Measurements from ENCODE around the gene FBLL1. TPM values are rescaled to one million over a fixed set of nuclear protein-coding genes. Genes with fewer than 3 reads are reported as not detected.
"Not testable (repeated sequence)": the region's sequence is repeated elsewhere in the genome, so short reads cannot be mapped to it uniquely, and the experiment has no call there.

FBLL1 gene
- total RNA-seq, 1 donor from 2014 or later = not detected

DNA sequence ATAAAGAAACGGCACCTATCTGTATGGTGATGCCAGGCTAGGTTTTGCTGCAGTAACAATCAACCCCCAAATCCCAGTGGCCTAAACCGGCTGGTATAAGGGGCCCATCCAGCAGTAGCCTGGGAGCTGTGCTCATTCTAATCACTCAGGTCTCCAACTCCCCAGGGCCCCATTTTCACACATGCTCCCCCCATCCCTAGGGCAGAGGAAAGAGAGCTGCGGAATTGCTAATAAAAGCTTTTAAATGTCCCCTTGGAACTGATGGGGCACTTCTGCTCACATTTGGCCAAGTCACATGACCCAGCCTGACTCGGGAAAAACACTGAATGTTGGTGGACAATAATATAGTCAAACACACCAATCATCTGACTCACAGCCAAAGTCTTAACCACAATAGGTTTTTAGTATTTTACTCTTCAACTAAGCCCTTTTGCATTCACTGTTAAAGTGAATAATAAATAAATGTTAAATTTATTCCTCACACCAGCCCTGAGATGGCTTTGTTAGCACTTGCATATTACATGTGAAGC is 1.6 kb downstream of the FBLL1 start:
- no peak overlapping the region for H3K4me3 Mint-ChIP-seq
- peaks cover 6% of the 10 kb centered on the region for H3K4me1 Mint-ChIP-seq
- no peak overlapping the region for H3K27ac Mint-ChIP-seq
- peaks cover 9% of the 10 kb centered on the region for H3K36me3 Mint-ChIP-seq (ENCODE audit: low read depth)
- no peak for DNase-seq
- H3K9me3 Mint-ChIP-seq = peaks cover 9% of the 10 kb centered on the region
- peaks cover 26% of the 10 kb centered on the region for H3K27me3 Mint-ChIP-seq
- intact Hi-C loops (cut with micrococcal nuclease) = no loop called here

DNA sequence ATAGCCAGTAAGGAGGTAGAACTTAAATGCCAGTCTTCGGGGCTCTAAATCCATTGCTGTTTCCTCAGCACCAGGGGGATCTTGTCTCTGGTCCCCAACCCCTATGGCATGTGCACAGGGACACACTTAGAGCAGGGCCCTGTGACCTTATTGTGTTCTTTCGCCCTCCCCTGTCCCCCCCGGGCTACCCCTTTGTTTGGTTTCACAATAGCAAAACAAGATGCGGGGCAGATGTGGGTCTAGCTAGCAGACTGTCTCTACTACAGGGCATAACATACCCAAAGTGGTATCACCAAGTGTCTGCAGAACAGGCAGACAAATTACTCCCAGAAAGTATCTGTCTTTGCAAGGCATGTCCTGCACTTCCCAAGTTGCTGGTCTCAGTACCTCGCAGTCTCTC is 2.1 kb downstream of the FBLL1 start:
- Mint-ChIP-seq H3K9me3 (peaks cover 9% of the 10 kb centered on the region), H3K4me3 (no peak overlapping the region), H3K36me3 (ENCODE audit: low read depth) (peaks cover 9% of the 10 kb centered on the region), H3K27me3 (peaks cover 26% of the 10 kb centered on the region), H3K27ac (no peak overlapping the region), H3K4me1 (peaks cover 6% of the 10 kb centered on the region)
- no peak for DNase-seq
- intact Hi-C loops (cut with micrococcal nuclease) = no loop called here

DNA sequence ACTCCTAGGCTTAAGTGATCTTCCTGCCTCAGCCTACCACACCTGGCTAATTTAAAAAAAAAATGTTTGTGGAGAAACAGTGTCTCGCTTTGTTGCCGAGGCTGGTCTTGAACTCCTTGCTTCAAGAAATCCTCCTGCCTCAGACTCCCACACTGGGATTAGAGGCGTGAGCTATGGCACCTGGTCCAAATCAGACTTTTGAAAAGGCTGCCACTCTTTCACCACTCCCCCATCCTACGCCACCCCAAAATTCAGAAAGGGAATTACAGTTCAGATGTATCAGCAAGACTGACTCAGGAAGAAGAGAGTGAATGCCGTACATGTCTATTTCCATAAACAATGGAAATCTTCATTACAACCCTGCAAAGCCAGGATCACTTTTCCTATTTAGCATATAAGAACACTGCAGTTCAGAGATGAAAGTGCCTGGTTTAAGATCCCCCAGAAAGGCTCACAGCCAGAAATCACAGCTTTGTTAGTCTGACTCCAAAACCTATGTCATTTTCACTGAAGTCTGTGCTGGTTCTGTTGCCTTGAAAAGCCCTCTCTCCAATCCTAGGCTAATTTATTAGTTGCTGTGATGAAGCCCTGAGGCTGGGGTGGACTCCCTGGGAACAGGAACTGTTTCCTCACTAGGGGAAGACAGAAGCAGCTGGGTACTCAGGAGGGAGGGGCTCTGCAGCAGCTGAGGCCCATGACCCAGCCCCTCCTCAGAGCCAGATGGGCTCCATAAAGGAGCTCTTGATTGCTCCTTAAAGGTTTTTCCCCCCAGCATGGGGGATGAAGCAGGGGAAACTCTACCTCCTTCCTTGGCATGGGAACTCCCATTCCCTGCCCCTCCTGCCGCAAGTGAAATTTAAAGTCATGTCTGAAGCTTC is 3.1 kb downstream of the FBLL1 start:
- Mint-ChIP-seq H3K9me3 (peaks cover 9% of the 10 kb centered on the region), H3K36me3 (ENCODE audit: low read depth) (peaks cover 9% of the 10 kb centered on the region), H3K27ac (no peak overlapping the region), H3K4me3 (no peak overlapping the region), H3K27me3 (peaks cover 26% of the 10 kb centered on the region), H3K4me1 (peaks cover 6% of the 10 kb centered on the region)
- DNase-seq = no peak
- intact Hi-C loops (cut with micrococcal nuclease) = no loop called here

DNA sequence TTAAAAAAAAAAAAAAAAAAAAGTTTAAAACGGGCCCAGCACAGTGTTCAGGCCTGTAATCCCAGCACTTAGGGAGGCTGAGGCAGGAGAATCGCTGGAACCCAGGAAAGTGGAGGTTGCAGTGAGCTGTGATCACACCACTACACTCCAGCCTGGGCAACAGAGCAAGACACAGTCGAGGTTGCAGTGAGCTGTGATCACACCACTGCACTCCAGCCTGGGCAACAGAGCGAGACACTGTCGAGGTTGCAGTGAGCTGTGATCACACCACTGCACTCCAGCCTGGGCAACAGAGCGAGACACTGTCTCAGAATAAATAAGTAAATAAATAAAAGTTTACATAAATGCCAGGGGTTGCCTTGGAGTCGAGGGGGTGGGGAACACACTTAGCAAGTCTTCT is 5.2 kb downstream of the FBLL1 start:
- H3K27ac Mint-ChIP-seq; intact Hi-C loops (cut with micrococcal nuclease); H3K4me3 Mint-ChIP-seq; H3K9me3 Mint-ChIP-seq; H3K36me3 Mint-ChIP-seq (ENCODE audit: low read depth); H3K4me1 Mint-ChIP-seq; DNase-seq: not testable (repeated sequence)
- peaks cover 17% of the 10 kb centered on the region for H3K27me3 Mint-ChIP-seq

DNA sequence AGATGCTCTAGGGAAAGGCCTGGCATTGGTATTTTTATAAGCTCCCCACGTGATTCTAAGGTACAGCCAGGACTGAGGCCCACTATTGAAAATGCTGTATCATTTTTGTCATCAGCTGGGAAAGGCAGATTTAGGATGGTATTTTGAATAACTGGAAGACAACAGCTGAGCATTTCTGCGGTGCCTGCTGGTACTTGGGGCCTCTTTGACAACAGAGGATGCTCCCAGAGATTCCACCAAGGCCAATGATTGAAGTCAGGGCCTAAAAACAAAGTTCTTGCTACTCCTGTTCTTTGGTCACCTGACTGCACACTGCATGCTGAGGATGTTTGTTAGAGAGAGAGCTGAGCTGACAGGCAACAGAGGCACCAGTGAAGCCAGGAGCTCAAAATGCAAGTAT is 8.1 kb downstream of the FBLL1 start:
- Mint-ChIP-seq H3K9me3 (no peaks in the 10 kb centered on the region), H3K36me3 (ENCODE audit: low read depth) (no peaks in the 10 kb centered on the region), H3K27ac (no peak overlapping the region), H3K4me3 (no peak overlapping the region), H3K4me1 (no peaks in the 10 kb centered on the region), H3K27me3 (peaks cover 6% of the 10 kb centered on the region)
- intact Hi-C loops (cut with micrococcal nuclease) = no loop called here
- no peak for DNase-seq

DNA sequence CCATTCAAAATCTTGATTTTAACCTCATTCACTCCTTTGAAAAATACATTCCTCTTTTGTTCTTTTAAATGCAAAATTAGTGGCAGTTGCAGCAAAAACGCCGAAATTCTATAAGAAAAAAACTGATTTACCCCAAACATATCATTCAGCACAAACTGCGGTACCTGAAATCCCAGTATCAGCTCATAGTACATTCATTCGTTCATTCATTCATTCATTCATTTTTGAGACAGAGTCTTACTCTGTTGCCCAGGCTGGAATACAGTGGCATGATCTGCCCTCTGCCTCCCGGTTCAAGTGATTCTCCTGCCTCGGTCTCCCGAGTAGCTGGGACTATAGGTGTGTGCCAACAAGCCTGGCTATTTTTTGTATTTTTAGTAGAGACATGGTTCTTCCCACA is 20.4 kb downstream of the FBLL1 start:
- intact Hi-C loops (cut with micrococcal nuclease) = no loop called here
- no peak for DNase-seq

DNA sequence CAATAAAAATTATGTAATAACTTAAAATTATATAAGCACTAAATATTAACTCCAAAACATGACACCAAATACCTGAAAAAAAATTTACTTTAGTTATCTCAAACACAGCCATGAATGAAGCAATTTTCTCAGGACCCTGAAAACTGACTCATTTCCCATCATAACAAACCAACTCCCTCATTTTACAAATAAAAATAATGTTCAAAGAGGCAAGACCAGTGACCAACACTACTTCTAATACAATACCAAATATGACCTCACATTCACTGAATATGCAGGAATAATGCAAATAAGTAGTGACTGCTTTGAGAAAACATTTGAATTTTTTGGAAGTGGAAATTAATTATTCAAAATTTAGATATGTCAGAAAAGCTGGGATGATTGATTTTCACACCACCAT is 21.6 kb downstream of the FBLL1 start:
- Mint-ChIP-seq H3K36me3 (ENCODE audit: low read depth) (peaks cover 61% of the 10 kb centered on the region), H3K4me1 (no peaks in the 10 kb centered on the region), H3K9me3 (peaks cover 3% of the 10 kb centered on the region), H3K4me3 (no peak overlapping the region), H3K27ac (no peak overlapping the region), H3K27me3 (no peaks in the 10 kb centered on the region)
- DNase-seq = no peak
- intact Hi-C loops (cut with micrococcal nuclease) = no loop called here

More for the DNA sequence above, 20.4 kb downstream of the FBLL1 start:
- H3K27me3 Mint-ChIP-seq = no peaks in the 10 kb centered on the region
- H3K36me3 Mint-ChIP-seq (ENCODE audit: low read depth) = peaks cover 52% of the 10 kb centered on the region
- no peaks in the 10 kb centered on the region for H3K4me1 Mint-ChIP-seq
- no peak overlapping the region for H3K27ac Mint-ChIP-seq
- peaks cover 3% of the 10 kb centered on the region for H3K9me3 Mint-ChIP-seq
- H3K4me3 Mint-ChIP-seq = no peak overlapping the region

DNA sequence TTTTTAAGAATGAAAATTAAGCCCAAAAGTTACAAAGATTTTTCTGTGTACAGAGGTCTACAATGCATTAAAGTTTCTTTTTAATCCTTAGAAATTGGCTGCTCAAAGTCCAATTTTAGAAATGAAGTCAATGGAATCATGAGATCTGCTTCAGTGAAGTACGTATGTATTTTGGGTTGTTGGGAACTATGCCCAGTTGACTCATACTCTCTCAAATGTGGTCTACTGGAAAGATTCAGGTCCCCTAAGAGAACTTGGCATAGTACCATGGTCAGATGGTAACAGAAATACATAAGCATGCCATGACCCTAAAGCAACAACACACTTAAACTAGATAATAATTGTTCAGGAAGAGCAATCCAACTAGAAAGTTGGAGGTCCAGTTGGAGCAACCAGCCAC is 23.0 kb downstream of the FBLL1 start:
- peaks cover 3% of the 10 kb centered on the region for H3K9me3 Mint-ChIP-seq
- H3K27me3 Mint-ChIP-seq = no peaks in the 10 kb centered on the region
- no peak overlapping the region for H3K4me3 Mint-ChIP-seq
- DNase-seq = no peak
- no peak overlapping the region for H3K27ac Mint-ChIP-seq
- peaks cover 65% of the 10 kb centered on the region for H3K36me3 Mint-ChIP-seq (ENCODE audit: low read depth)
- no peaks in the 10 kb centered on the region for H3K4me1 Mint-ChIP-seq
- intact Hi-C loops (cut with micrococcal nuclease) = no loop called here

DNA sequence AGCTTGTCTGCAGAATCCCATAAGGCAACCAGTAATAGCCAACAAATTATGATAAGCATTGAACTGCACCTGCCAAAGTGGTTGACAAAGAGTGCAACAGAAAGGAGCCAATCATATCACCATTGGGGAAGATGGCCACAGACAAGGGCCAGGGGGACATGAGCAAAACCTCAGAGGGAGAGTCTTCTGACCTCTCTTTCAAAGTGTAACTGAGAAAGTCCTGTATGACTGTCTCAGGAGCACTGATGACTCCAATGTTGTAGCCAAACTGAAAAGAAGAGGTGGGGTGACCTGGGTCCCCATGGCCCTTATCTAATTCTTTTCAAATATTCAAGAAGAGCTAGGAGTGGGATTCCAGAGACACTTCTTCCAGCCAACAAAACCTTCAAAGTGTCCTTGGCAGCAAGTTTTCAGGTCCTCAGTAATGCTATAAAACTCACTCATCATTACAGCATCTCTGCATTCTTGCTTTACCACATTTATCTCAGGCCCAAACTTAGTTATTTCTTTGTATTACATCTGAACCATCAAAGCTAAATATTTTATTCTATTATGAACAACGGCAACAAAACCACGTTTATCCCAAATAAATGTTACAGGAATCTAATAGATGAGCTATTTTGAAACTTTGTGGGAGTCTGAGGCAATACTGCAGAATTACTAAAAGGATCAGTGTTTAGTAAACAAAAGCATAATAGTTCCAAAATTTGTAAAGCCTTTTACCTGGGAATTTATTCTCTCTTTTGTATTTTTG is 24.4 kb downstream of the FBLL1 start:
- H3K4me3 Mint-ChIP-seq = no peak overlapping the region
- intact Hi-C loops (cut with micrococcal nuclease) = no loop called here
- no peak for DNase-seq
- no peak overlapping the region for H3K27ac Mint-ChIP-seq
- H3K4me1 Mint-ChIP-seq = no peaks in the 10 kb centered on the region
- H3K9me3 Mint-ChIP-seq = no peaks in the 10 kb centered on the region
- no peaks in the 10 kb centered on the region for H3K27me3 Mint-ChIP-seq
- H3K36me3 Mint-ChIP-seq (ENCODE audit: low read depth) = peaks cover 69% of the 10 kb centered on the region

DNA sequence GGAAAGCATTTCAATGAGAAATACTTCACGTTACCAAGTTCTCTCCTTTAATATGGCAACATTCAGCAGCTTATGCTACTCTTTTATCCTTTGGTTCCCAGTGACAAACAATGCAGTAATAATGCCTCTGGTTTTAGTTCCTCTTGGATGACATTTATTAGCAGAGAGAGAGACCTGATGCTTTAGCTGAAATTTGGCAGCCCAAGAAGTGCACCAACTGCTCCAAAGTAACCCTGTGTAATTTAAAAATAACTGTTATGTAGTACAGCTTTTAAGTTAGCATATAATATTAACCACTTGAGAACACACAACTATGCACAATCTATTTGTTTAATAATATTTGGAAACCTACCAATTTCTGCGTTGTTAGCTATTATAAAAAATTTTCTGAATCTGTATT is 28.3 kb downstream of the FBLL1 start:
- H3K4me3 Mint-ChIP-seq = no peak overlapping the region
- no peak for DNase-seq
- H3K27ac Mint-ChIP-seq = no peak overlapping the region
- no peaks in the 10 kb centered on the region for H3K27me3 Mint-ChIP-seq
- intact Hi-C loops (cut with micrococcal nuclease) = no loop called here
- H3K9me3 Mint-ChIP-seq = no peaks in the 10 kb centered on the region
- no peaks in the 10 kb centered on the region for H3K4me1 Mint-ChIP-seq
- peaks cover 71% of the 10 kb centered on the region for H3K36me3 Mint-ChIP-seq (ENCODE audit: low read depth)

DNA sequence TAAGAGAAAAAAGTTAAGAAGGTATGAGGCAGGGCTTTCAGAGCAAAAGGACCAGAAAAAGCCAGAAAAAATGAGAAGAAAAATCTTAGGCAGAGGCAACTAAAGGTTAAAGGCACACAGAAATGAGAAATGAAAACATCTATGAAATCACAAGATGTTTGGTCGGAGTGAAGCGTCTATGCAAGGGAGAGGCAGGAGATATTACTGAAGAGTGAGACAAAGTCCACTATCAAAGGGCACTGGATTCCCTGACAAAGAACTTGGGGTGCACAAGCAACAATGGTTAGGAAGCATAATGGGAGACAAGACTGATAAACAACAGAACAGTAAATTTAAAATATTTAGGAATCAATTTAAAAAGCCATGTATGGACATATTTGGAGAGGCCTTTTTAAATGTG is 33.2 kb downstream of the FBLL1 start:
- no peak for DNase-seq
- H3K36me3 Mint-ChIP-seq (ENCODE audit: low read depth) = peaks cover 53% of the 10 kb centered on the region
- peaks cover under 1% of the 10 kb centered on the region for H3K4me1 Mint-ChIP-seq
- H3K4me3 Mint-ChIP-seq = no peak overlapping the region
- intact Hi-C loops (cut with micrococcal nuclease) = loop anchor here (5.0 kb wide), 1 partner anchor 55 kb away; no protein-coding TSS in a partner anchor
- peak overlapping the region; percentile 38 for H3K27ac Mint-ChIP-seq
- H3K9me3 Mint-ChIP-seq = no peaks in the 10 kb centered on the region
- H3K27me3 Mint-ChIP-seq = no peaks in the 10 kb centered on the region

DNA sequence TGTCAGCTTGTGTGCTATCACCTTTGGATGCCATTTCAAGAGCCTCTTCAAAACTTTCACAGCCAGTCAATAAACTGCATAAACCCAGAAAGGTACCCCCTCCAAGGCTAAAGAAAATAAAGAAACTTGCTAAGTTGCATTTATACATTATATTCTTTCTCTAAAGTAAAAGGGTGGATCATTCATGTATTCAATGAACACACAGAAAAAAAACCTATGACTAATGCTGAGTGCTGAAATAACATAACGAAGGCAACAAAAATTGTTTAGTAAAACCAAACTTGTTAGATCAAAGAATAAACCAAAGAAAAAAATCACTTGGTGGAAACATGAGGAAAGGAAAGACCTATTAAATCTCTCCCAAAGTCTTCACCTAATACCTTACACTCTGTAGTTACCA is 34.9 kb downstream of the FBLL1 start:
- Mint-ChIP-seq H3K9me3 (no peaks in the 10 kb centered on the region), H3K36me3 (ENCODE audit: low read depth) (peaks cover 56% of the 10 kb centered on the region), H3K4me1 (peaks cover 7% of the 10 kb centered on the region), H3K4me3 (no peak overlapping the region), H3K27me3 (no peaks in the 10 kb centered on the region), H3K27ac (no peak overlapping the region)
- intact Hi-C loops (cut with micrococcal nuclease) = loop anchor here (5.0 kb wide), 1 partner anchor 57 kb away; no protein-coding TSS in a partner anchor
- no peak for DNase-seq

DNA sequence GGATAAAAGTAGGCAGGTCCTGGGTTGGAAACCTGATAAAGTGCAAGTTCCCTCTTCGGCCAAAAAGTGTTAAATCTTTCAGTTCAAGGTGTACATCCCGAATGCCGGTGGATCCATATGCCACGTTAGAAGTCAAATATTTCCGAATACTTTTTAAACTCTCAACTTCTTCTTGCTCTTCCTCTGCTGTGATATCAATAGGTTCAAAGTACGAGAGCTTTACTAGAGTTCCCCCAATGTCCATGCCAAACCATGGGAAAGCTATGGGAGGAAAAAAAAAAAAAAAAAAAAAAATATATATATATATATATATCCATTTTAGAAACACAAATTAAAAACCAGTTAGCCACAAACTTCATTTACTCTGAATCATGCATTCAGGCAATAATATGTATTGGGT is 39.6 kb downstream of the FBLL1 start:
- Mint-ChIP-seq H3K27ac (no peak overlapping the region), H3K4me1 (peaks cover 17% of the 10 kb centered on the region), H3K9me3 (no peaks in the 10 kb centered on the region), H3K27me3 (no peaks in the 10 kb centered on the region), H3K36me3 (ENCODE audit: low read depth) (peaks cover 45% of the 10 kb centered on the region), H3K4me3 (no peak overlapping the region)
- DNase-seq = no peak
- intact Hi-C loops (cut with micrococcal nuclease) = no loop called here
